Progenitor cell of endocrine pancreas (in vitro differentiated cells): ENCODE results near the gene PCDH1. TPM values are rescaled to one million over a fixed set of nuclear protein-coding genes. Genes with fewer than 3 reads are reported as not detected.
"Not testable (repeated sequence)": the region's sequence is repeated elsewhere in the genome, so short reads cannot be mapped to it uniquely, and the experiment has no call there.

Source experiments
- DNase-seq: peaks from one replicate; pipeline ENCODE4 v3.0.0; 2021; ENCODE audit warnings: low spot score; ENCODE audit not compliant: unreplicated experiment
- H3K27ac Mint-ChIP-seq: 2 replicates; pipeline ENCODE4 v1.8.0; 2021; ENCODE audit warnings: mild to moderate bottlenecking, moderate library complexity, mixed read lengths
- H3K27me3 Mint-ChIP-seq: 2 replicates; pipeline ENCODE4 v1.8.0; 2021; ENCODE audit warnings: mixed read lengths
- H3K36me3 Mint-ChIP-seq: 2 replicates; pipeline ENCODE4 v1.8.0; 2022; ENCODE audit warnings: mixed read lengths; ENCODE audit not compliant: insufficient read depth
- H3K4me1 Mint-ChIP-seq: 2 replicates; pipeline ENCODE4 v1.8.0; 2021; ENCODE audit warnings: low read depth, mixed read lengths
- H3K4me3 Mint-ChIP-seq: 2 replicates; pipeline ENCODE4 v1.8.0; 2021; ENCODE audit warnings: low read depth, mild to moderate bottlenecking, moderate library complexity, mixed read lengths
- H3K9me3 Mint-ChIP-seq: 2 replicates; pipeline ENCODE4 v1.8.0; 2021; ENCODE audit warnings: low read depth, mixed read lengths
- CTCF ChIP-seq: fragments of 200-600 bp; sonication (generic); IDR thresholded peaks from one replicate; pipeline ENCODE4 v1.5.0; 2021; ENCODE audit warnings: antibody characterized with exemption, mild to moderate bottlenecking; ENCODE audit not compliant: unreplicated experiment
- long read RNA-seq: library from polyadenylated mRNA; unstranded; transcript quantifications from one replicate; pipeline ENCODE4 v2.0.0, GENCODE V29; 2020
- total RNA-seq: library from RNA; stranded (reverse); gene quantifications from 2 replicates; pipeline ENCODE4 v1.2.1, GENCODE V29; 2021

The PCDH1 gene
- total RNA-seq, result 5.5 and 6.3 TPM in 2 replicates
- long read RNA-seq, partial matches to known transcripts, result 0 of 4 reads
- long read RNA-seq, other reads (novel, unspliced or antisense), result 4 of 4 reads

GRCh38 chr5:141878186-141878710 is at the start of gene PCDH1:
TSS of gene PCDH1 (minus strand) at chr5:141878410. CDS start at chr5:141878262, 148 bp downstream.
- H3K27me3 Mint-ChIP-seq, result peaks cover 77% of the 10 kb centered on the region
- H3K9me3 Mint-ChIP-seq, result no peaks in the 10 kb centered on the region
- H3K4me3 Mint-ChIP-seq, result peak within 1 kb of the TSS; percentile 75
- DNase-seq, result peak; percentile 36
- H3K27ac Mint-ChIP-seq, result peak within 1 kb of the TSS; percentile 94
- H3K36me3 Mint-ChIP-seq, result peaks cover 3% of the 10 kb centered on the region
- no peak for TF ChIP-seq CTCF
- H3K4me1 Mint-ChIP-seq, result peaks cover 42% of the 10 kb centered on the region

- H3K4me3 Mint-ChIP-seq, result no peak overlapping the region
- peaks cover 17% of the 10 kb centered on the region for H3K36me3 Mint-ChIP-seq
- H3K27me3 Mint-ChIP-seq, result no peaks in the 10 kb centered on the region
- H3K9me3 Mint-ChIP-seq, result no peaks in the 10 kb centered on the region
- peaks cover 8% of the 10 kb centered on the region for H3K4me1 Mint-ChIP-seq
- no peak overlapping the region for H3K27ac Mint-ChIP-seq
- no peak for TF ChIP-seq CTCF
- DNase-seq, result no peak
Measured at GRCh38 chr5:141926434-141926833, 48.2 kb upstream of the PCDH1 start.

- Mint-ChIP-seq H3K9me3 (no peaks in the 10 kb centered on the region), H3K4me1 (peaks cover 8% of the 10 kb centered on the region), H3K27ac (peak within 1 kb of the TSS; percentile 97), H3K4me3 (peak within 1 kb of the TSS; percentile 92), H3K36me3 (peaks cover 11% of the 10 kb centered on the region), H3K27me3 (no peaks in the 10 kb centered on the region)
- peak; percentile 79 for DNase-seq
- TF ChIP-seq CTCF, result no peak
Measured at GRCh38 chr5:141923448-141924313, 45.5 kb upstream of the PCDH1 start, which contains the start of gene DELE1. TSS of gene DELE1 (plus strand) at chr5:141923871. CDS start at chr5:141923942, 71 bp downstream.

DNA sequence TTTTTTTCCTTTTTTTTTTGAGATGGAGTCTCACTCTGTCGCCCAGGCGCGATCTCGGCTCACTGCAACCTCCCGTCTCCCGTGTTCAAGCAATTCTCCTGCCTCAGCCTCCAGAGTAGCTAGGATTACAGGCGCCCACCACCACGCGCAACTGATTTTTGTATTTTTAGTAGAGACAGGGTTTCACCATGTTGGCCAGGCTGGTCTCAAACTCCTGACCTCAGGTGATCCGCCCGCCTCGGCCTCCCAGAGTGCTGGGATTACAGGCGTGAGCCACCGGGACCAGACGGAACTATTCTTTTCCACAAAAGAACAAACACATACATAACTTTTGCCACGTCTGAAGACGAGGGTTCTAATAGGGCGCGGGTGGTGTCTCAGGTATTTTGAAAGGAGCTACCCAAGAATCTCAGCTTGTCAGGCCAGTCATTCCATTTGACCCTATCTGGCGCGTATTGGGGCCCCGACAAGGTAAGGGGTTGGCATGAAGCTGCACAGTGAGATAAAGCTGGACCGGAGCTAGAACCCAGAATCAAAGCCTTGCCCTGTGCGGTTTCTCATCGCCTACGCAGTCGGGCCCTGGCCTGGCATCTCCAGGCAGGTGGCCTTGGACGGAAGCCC is 44.7 kb upstream of the PCDH1 start:
- not testable (repeated sequence) for H3K27me3 Mint-ChIP-seq, H3K4me1 Mint-ChIP-seq, DNase-seq, H3K9me3 Mint-ChIP-seq, H3K36me3 Mint-ChIP-seq
- peak overlapping the region; percentile 97 for H3K27ac Mint-ChIP-seq
- peak overlapping the region; percentile 92 for H3K4me3 Mint-ChIP-seq

GRCh38 chr5:141920771-141921170 is 42.6 kb upstream of the PCDH1 start:
- no peak for TF ChIP-seq CTCF
- Mint-ChIP-seq H3K36me3 (peaks cover 5% of the 10 kb centered on the region), H3K9me3 (no peaks in the 10 kb centered on the region), H3K4me3 (no peak overlapping the region), H3K27ac (no peak overlapping the region), H3K4me1 (peaks cover 8% of the 10 kb centered on the region), H3K27me3 (peaks cover 23% of the 10 kb centered on the region)
- no peak for DNase-seq
